ENCODE data around the gene KRTAP1-1. TPM values are rescaled to one million over a fixed set of nuclear protein-coding genes. Genes with fewer than 3 reads are reported as not detected.
"Not testable (repeated sequence)": the region's sequence is repeated elsewhere in the genome, so short reads cannot be mapped to it uniquely, and the experiment has no call there.

The KRTAP1-1 gene
- total RNA-seq (not detected), polyA plus RNA-seq (ENCODE audit: insufficient read depth, low read depth, low replicate concordance) (not detected)
- long read RNA-seq, donor 1, result 0 reads
- long read RNA-seq, donor 2, result 0 reads

GRCh38 chr17:41040783-41041571 lies at the start of gene KRTAP1-1:
Gene KRTAP1-1, minus strand, starts transcription at chr17:41041450. Its CDS starts 53 bp downstream, at chr17:41041397.
- H3K4me3 ChIP-seq; DNase-seq; H3K27ac ChIP-seq; H3K36me3 ChIP-seq (ENCODE audit: low read depth, missing control alignments); H3K9me3 ChIP-seq; intact Hi-C loops (cut with DNase I; ENCODE audit: low total_unique reads); H3K27me3 ChIP-seq; H3K4me1 ChIP-seq: not testable (repeated sequence)
- 63 to 85% methylated on average over 2 to 11 of the region's 14 CpGs for WGBS, 2 donors

- H3K4me3 ChIP-seq; intact Hi-C loops (cut with DNase I; ENCODE audit: low total_unique reads); H3K27me3 ChIP-seq; H3K9me3 ChIP-seq; DNase-seq; H3K36me3 ChIP-seq (ENCODE audit: low read depth, missing control alignments); H3K4me1 ChIP-seq; H3K27ac ChIP-seq: not testable (repeated sequence)
- WGBS, 2 donors, result 62 to 75% methylated on average over 4 of the region's 4 CpGs
These were observed 47.6 kb upstream of the KRTAP1-1 start for GRCh38 chr17:41088760-41089352.

- H3K9me3 ChIP-seq; DNase-seq; H3K4me1 ChIP-seq; H3K27me3 ChIP-seq; H3K36me3 ChIP-seq (ENCODE audit: low read depth, missing control alignments); H3K27ac ChIP-seq; intact Hi-C loops (cut with DNase I; ENCODE audit: low total_unique reads); H3K4me3 ChIP-seq: not testable (repeated sequence)
- 73 to 83% methylated on average over 5 to 11 of the region's 14 CpGs for WGBS, 2 donors
These were observed 43.0 kb upstream of the KRTAP1-1 start, which contains the start of gene KRTAP4-7 for GRCh38 chr17:41084100-41084856. Gene KRTAP4-7, plus strand, starts transcription at chr17:41084150. Its CDS starts 57 bp downstream, at chr17:41084207.

GRCh38 chr17:41083427-41083826 lies 42.2 kb upstream of the KRTAP1-1 start:
- DNase-seq; intact Hi-C loops (cut with DNase I; ENCODE audit: low total_unique reads): not testable (repeated sequence)
- 76 to 78% methylated on average over 2 of the region's 2 CpGs for WGBS, 2 donors

GRCh38 chr17:41082626-41083025 lies 41.4 kb upstream of the KRTAP1-1 start:
- 49 to 61% methylated on average over 4 of the region's 4 CpGs for WGBS, 2 donors
- H3K4me1 ChIP-seq, result no peaks in the 10 kb centered on the region
- no peaks in the 10 kb centered on the region for H3K36me3 ChIP-seq (ENCODE audit: low read depth, missing control alignments)
- intact Hi-C loops (cut with DNase I; ENCODE audit: low total_unique reads), result no loop called here
- H3K27ac ChIP-seq, result no peak overlapping the region
- no peak for DNase-seq
- no peaks in the 10 kb centered on the region for H3K27me3 ChIP-seq
- no peaks in the 10 kb centered on the region for H3K9me3 ChIP-seq
- TF ChIP-seq CTCF (IDR thresholded peaks at IDR 0.05), result no peak
- TF ChIP-seq POLR2A (IDR thresholded peaks at IDR 0.05), result no peak
- H3K4me3 ChIP-seq, result no peak overlapping the region

More at GRCh38 chr17:41083427-41083826, 42.2 kb upstream of the KRTAP1-1 start:
- H3K36me3 ChIP-seq (ENCODE audit: low read depth, missing control alignments); H3K27ac ChIP-seq; H3K9me3 ChIP-seq; H3K4me3 ChIP-seq; H3K4me1 ChIP-seq; H3K27me3 ChIP-seq: not testable (repeated sequence)

GRCh38 chr17:41076788-41077187 lies 35.5 kb upstream of the KRTAP1-1 start:
- Histone ChIP-seq H3K4me3 (no peak overlapping the region), H3K27me3 (no peaks in the 10 kb centered on the region), H3K4me1 (no peaks in the 10 kb centered on the region), H3K9me3 (no peaks in the 10 kb centered on the region), H3K36me3 (ENCODE audit: low read depth, missing control alignments) (no peaks in the 10 kb centered on the region), H3K27ac (no peak overlapping the region)
- no peak for TF ChIP-seq CTCF (IDR thresholded peaks at IDR 0.05)
- TF ChIP-seq POLR2A (IDR thresholded peaks at IDR 0.05), result no peak
- no peak for DNase-seq
- intact Hi-C loops (cut with DNase I; ENCODE audit: low total_unique reads), result no loop called here

All from testis (tissue), 5 donors.